HepG2 (cell line): ENCODE results near the gene RABIF. TPM values are rescaled to one million over a fixed set of nuclear protein-coding genes. Genes with fewer than 3 reads are reported as not detected.
A peak's percentile ranks its signal among the peaks of the same experiment; 100 is the strongest.

Experiments used
- BORCS8-MEF2B ChIP-seq: sonication (generic); formaldehyde crosslinking; IDR thresholded peaks from 2 replicates; pipeline ENCODE4 v1.8.0; 2022; ENCODE audit warnings: mild to moderate bottlenecking, missing genetic modification reagents
- HOXA5 ChIP-seq: sonication (generic); formaldehyde crosslinking; IDR thresholded peaks from 2 replicates; pipeline ENCODE4 v1.4.0; 2020; ENCODE audit warnings: missing genetic modification reagents
- ISL2 ChIP-seq: sonication (generic); formaldehyde crosslinking; IDR thresholded peaks from 2 replicates; pipeline ENCODE4 v1.5.0; 2020; ENCODE audit warnings: missing genetic modification reagents
- JUN ChIP-seq: sonication (generic); formaldehyde crosslinking; IDR thresholded peaks from 2 replicates; pipeline ENCODE4 v1.4.0; 2020; ENCODE audit warnings: mild to moderate bottlenecking, missing genetic modification reagents
- KLF16 ChIP-seq, 2 experiments: sonication (generic) in 1 of 2; formaldehyde crosslinking in 1 of 2; IDR thresholded peaks; 2 replicates each; pipeline versions ENCODE4 v1.6.1 to v1.8.0; 2016 to 2023; ENCODE audit warnings: missing genetic modification reagents in 2 of 2, missing compliant biosample characterization in 1 of 2
- NRL ChIP-seq: sonication (generic); formaldehyde crosslinking; IDR thresholded peaks from 2 replicates; pipeline ENCODE4 v1.5.0; 2020; ENCODE audit warnings: missing genetic modification reagents, mild to moderate bottlenecking, moderate library complexity, borderline replicate concordance
- POLR2G ChIP-seq: fragments of 200-400 bp; formaldehyde crosslinking; IDR thresholded peaks from 2 replicates; pipeline ENCODE4 v1.6.1; 2018; ENCODE audit warnings: mild to moderate bottlenecking, low read depth, low read length, moderate library complexity
- SIX1 ChIP-seq: sonication (generic); formaldehyde crosslinking; IDR thresholded peaks from 2 replicates; pipeline ENCODE4 v1.4.0; 2020; ENCODE audit warnings: missing genetic modification reagents, borderline replicate concordance
- TAF1 ChIP-seq: sonication (generic); formaldehyde crosslinking; IDR thresholded peaks from 2 replicates; pipeline ENCODE4 v1.4.0; 2020; ENCODE audit warnings: missing genetic modification reagents
- TGIF2 ChIP-seq: IDR thresholded peaks from 2 replicates; pipeline ENCODE4 v1.6.1; 2016; ENCODE audit warnings: control low read depth, missing compliant biosample characterization
- ZNF121 ChIP-seq: sonication (generic); formaldehyde crosslinking; IDR thresholded peaks from 2 replicates; pipeline ENCODE4 v1.5.0; 2020; ENCODE audit warnings: mild to moderate bottlenecking, missing genetic modification reagents
- ZNF598 ChIP-seq: sonication (generic); formaldehyde crosslinking; IDR thresholded peaks from 2 replicates; pipeline ENCODE4 v1.5.1; 2020; ENCODE audit warnings: mild to moderate bottlenecking, missing genetic modification reagents, borderline replicate concordance
- polyA plus RNA-seq, 8 experiments: library from polyadenylated mRNA; depleted of rRNA in 3 of 8; stranded (reverse) in 7 of 8; unstranded in 1 of 8; fragments of >200 nt; fragmentation: Illumina TruSeq in 4 of 8; extraction: Trizol in 4 of 8; gene quantifications; 2 replicates each; pipeline versions ENCODE4 v1.2.1 to v1.2.3, GENCODE V29; 2011 to 2016; ENCODE audit warnings: low read depth in 4 of 8, missing spikeins in 1 of 8, mixed read lengths in 1 of 8; ENCODE audit not compliant: insufficient read depth in 1 of 8
- total RNA-seq, 5 experiments: library from RNA; depleted of rRNA; stranded (reverse); fragments of >200 nt; fragmentation: Illumina TruSeq; extraction: Trizol; gene quantifications; 2 replicates each; pipeline ENCODE4 v1.2.3, GENCODE V29; 2016; ENCODE audit warnings: low read depth in 1 of 5
- TF ChIP-seq, protein P1 (sequence below): sonication (generic); formaldehyde crosslinking; IDR thresholded peaks from 2 replicates; pipeline ENCODE4 v1.5.1; 2020; ENCODE audit warnings: mild to moderate bottlenecking, moderate library complexity, missing genetic modification reagents
- TF ChIP-seq, protein P2 (sequence below): sonication (generic); formaldehyde crosslinking; IDR thresholded peaks from 2 replicates; pipeline ENCODE4 v1.5.0; 2020; ENCODE audit warnings: missing genetic modification reagents
- TF ChIP-seq, protein P3 (sequence below): IDR thresholded peaks from 2 replicates; pipeline ENCODE4 v1.6.1; 2016; ENCODE audit warnings: missing compliant biosample characterization, missing genetic modification reagents, borderline replicate concordance
- TF ChIP-seq, protein P4 (sequence below): sonication (generic); formaldehyde crosslinking; IDR thresholded peaks from 2 replicates; pipeline ENCODE4 v1.4.0; 2020; ENCODE audit warnings: missing genetic modification reagents
- TF ChIP-seq, protein P5 (sequence below), 2 experiments: sonication (generic) in 1 of 2; formaldehyde crosslinking in 1 of 2; IDR thresholded peaks; 2 replicates each; pipeline versions ENCODE4 v1.4.0 to v1.6.1; 2016 to 2020; ENCODE audit warnings: borderline replicate concordance in 1 of 2, low read depth in 1 of 2, mild to moderate bottlenecking in 1 of 2, missing genetic modification reagents in 1 of 2

Gene RABIF
- total and polyA plus RNA-seq, 2 of the 13 experiments (the other 11 are each of a cell fraction or from before 2014, with no cell fraction given): 7.6 to 8.3 TPM

DNA sequence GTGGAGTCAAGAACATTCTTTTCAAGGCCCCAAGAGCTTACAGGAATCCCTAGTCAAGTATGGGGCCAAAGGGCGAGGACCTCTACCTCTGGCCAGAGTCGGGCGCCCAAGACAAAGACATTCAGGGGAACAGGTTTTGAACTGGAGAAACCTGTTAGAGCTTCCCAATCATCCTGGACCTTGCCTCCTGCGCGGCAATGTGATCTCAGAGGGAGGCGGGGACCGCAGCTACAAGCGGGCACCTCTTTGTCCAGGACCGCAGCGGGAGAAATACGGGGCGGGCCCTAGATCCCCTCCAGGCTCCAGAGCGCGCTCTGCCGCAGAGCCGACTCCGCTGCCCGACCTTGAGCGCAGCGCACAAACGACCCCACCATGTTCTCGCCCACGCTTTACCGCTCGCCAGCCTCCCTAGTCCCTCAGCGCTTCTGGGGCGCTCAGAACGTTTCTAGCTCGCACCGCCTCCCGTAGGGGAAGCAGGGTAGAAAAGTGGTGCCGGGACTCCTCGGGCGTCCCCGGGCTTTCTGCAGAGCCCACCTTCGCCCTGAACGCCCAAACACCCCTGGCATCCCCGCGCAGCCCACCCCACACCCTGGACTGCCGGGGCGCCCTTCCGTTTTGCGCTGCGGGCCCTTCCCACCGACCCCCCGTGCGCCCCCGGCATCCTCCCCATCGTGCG, 28.1 kb downstream of the RABIF start (continued):
- TF ChIP-seq, protein P1, sequence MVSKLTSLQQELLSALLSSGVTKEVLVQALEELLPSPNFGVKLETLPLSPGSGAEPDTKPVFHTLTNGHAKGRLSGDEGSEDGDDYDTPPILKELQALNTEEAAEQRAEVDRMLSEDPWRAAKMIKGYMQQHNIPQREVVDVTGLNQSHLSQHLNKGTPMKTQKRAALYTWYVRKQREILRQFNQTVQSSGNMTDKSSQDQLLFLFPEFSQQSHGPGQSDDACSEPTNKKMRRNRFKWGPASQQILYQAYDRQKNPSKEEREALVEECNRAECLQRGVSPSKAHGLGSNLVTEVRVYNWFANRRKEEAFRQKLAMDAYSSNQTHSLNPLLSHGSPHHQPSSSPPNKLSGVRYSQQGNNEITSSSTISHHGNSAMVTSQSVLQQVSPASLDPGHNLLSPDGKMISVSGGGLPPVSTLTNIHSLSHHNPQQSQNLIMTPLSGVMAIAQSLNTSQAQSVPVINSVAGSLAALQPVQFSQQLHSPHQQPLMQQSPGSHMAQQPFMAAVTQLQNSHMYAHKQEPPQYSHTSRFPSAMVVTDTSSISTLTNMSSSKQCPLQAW (CRISPR knock-in tag): peak; percentile 30; the same call in 1 of the 2 replicates
- peak; percentile 54; the same call in 1 of the 2 replicates for TF ChIP-seq POLR2G
- peak; percentile 44; the same call in 1 of the 2 replicates for TF ChIP-seq NRL
- TF ChIP-seq TAF1 (CRISPR knock-in tag): peak; percentile 71
- 0 out of 2 replicates have a peak, but pooled peaks have one; percentile 15 for TF ChIP-seq ZNF598 (CRISPR knock-in tag)
- TF ChIP-seq, protein P2, sequence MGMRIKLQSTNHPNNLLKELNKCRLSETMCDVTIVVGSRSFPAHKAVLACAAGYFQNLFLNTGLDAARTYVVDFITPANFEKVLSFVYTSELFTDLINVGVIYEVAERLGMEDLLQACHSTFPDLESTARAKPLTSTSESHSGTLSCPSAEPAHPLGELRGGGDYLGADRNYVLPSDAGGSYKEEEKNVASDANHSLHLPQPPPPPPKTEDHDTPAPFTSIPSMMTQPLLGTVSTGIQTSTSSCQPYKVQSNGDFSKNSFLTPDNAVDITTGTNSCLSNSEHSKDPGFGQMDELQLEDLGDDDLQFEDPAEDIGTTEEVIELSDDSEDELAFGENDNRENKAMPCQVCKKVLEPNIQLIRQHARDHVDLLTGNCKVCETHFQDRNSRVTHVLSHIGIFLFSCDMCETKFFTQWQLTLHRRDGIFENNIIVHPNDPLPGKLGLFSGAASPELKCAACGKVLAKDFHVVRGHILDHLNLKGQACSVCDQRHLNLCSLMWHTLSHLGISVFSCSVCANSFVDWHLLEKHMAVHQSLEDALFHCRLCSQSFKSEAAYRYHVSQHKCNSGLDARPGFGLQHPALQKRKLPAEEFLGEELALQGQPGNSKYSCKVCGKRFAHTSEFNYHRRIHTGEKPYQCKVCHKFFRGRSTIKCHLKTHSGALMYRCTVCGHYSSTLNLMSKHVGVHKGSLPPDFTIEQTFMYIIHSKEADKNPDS (CRISPR knock-in tag): peak; percentile 20; the same call in 1 of the 2 replicates
- TF ChIP-seq BORCS8-MEF2B (CRISPR knock-in tag): peak; percentile 38; the same call in 1 of the 2 replicates
- TF ChIP-seq KLF16 (CRISPR knock-in tag; IDR thresholded peaks at IDR 0.05): 0 out of 4 replicates have a peak, but pooled peaks of 1 of the 2 experiments have one; percentile 21
- 0 out of 2 replicates have a peak, but pooled peaks have one; percentile 6 for TF ChIP-seq JUN (CRISPR knock-in tag)
- TF ChIP-seq, protein P3, sequence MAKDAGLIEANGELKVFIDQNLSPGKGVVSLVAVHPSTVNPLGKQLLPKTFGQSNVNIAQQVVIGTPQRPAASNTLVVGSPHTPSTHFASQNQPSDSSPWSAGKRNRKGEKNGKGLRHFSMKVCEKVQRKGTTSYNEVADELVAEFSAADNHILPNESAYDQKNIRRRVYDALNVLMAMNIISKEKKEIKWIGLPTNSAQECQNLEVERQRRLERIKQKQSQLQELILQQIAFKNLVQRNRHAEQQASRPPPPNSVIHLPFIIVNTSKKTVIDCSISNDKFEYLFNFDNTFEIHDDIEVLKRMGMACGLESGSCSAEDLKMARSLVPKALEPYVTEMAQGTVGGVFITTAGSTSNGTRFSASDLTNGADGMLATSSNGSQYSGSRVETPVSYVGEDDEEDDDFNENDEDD (CRISPR knock-in tag): peak; percentile 72; the same call in 1 of the 2 replicates
- TF ChIP-seq, protein P4, sequence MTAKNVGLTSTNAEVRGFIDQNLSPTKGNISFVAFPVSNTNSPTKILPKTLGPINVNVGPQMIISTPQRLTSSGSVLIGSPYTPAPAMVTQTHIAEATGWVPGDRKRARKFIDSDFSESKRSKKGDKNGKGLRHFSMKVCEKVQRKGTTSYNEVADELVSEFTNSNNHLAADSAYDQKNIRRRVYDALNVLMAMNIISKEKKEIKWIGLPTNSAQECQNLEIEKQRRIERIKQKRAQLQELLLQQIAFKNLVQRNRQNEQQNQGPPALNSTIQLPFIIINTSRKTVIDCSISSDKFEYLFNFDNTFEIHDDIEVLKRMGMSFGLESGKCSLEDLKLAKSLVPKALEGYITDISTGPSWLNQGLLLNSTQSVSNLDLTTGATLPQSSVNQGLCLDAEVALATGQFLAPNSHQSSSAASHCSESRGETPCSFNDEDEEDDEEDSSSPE: peak; percentile 64
- TF ChIP-seq SIX1 (CRISPR knock-in tag): peak; percentile 32; the same call in 1 of the 2 replicates
- no peak; the same call in 1 of the 2 replicates for TF ChIP-seq HOXA5 (CRISPR knock-in tag)
- TF ChIP-seq TGIF2: no peak; the same call in 1 of the 2 replicates
- 0 out of 2 replicates have a peak, but pooled peaks have one; percentile 18 for TF ChIP-seq ISL2 (CRISPR knock-in tag)
- TF ChIP-seq, protein P5, sequence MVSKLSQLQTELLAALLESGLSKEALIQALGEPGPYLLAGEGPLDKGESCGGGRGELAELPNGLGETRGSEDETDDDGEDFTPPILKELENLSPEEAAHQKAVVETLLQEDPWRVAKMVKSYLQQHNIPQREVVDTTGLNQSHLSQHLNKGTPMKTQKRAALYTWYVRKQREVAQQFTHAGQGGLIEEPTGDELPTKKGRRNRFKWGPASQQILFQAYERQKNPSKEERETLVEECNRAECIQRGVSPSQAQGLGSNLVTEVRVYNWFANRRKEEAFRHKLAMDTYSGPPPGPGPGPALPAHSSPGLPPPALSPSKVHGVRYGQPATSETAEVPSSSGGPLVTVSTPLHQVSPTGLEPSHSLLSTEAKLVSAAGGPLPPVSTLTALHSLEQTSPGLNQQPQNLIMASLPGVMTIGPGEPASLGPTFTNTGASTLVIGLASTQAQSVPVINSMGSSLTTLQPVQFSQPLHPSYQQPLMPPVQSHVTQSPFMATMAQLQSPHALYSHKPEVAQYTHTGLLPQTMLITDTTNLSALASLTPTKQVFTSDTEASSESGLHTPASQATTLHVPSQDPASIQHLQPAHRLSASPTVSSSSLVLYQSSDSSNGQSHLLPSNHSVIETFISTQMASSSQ (IDR thresholded peaks at IDR 0.05; ENCODE audit: low read depth): no peak
- TF ChIP-seq, protein P5 (CRISPR knock-in tag; IDR thresholded peaks at IDR 0.05; ENCODE audit: borderline replicate concordance): peak; percentile 20; the same call in 1 of the 2 replicates
- TF ChIP-seq ZNF121 (CRISPR knock-in tag): 0 out of 2 replicates have a peak, but pooled peaks have one; percentile 9
